Mesothelial cell of epicardium (in vitro differentiated cells): ENCODE measurements around the gene CLSTN2. TPM values are rescaled to one million over a fixed set of nuclear protein-coding genes. Genes with fewer than 3 reads are reported as not detected.

Experiments
- DNase-seq, 2 experiments: peaks; one replicate each; pipeline ENCODE4 v3.0.0; 2021; ENCODE audit warnings: low spot score in 2 of 2; ENCODE audit not compliant: unreplicated experiment in 2 of 2
- H3K27ac Mint-ChIP-seq: 2 replicates; pipeline ENCODE4 v1.8.0; 2021; ENCODE audit warnings: mixed read lengths
- H3K27me3 Mint-ChIP-seq: 2 replicates; pipeline ENCODE4 v1.8.0; 2021; ENCODE audit warnings: low read depth, mixed read lengths
- H3K36me3 Mint-ChIP-seq: 2 replicates; pipeline ENCODE4 v1.8.0; 2021; ENCODE audit warnings: mixed read lengths
- H3K4me1 Mint-ChIP-seq: 2 replicates; pipeline ENCODE4 v1.8.0; 2021; ENCODE audit warnings: mixed read lengths
- H3K4me3 Mint-ChIP-seq: 2 replicates; pipeline ENCODE4 v1.8.0; 2021; ENCODE audit warnings: mild to moderate bottlenecking, moderate library complexity, mixed read lengths
- H3K9me3 Mint-ChIP-seq: 2 replicates; pipeline ENCODE4 v1.8.0; 2021; ENCODE audit warnings: mixed read lengths
- total RNA-seq: library from RNA; stranded (reverse); gene quantifications from 3 replicates; pipeline ENCODE4 v1.2.1, GENCODE V29; 2021
- TF ChIP-seq, protein P1 (sequence below): fragments of 200-600 bp; sonication (generic); IDR thresholded peaks from one replicate; pipeline ENCODE4 v1.5.0; 2021; ENCODE audit warnings: antibody characterized with exemption; ENCODE audit not compliant: unreplicated experiment

CLSTN2 gene
- total RNA-seq, 1 donor from 2014 or later, result 18.2 TPM

DNA sequence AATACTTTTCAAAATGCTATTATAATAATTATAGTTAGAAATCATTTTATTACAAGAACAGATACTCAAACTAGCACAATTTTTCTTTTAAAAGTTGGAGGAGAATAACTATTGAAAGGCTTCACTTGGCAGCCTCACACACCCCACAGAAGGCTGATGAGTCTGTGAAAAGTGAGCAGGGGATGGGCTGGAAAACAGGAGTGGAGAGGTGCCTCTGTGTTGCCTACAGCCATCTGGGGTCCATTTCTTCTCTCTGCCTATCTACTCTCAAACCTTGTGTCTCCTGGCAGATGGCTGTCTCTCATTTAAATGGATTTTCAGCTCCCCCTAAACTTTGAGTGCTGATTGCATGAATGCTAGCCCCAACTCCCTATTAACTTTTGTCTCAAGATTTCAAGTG lies 230.8 kb downstream of the CLSTN2 start:
- no peak for DNase-seq
- Mint-ChIP-seq H3K9me3 (peaks cover 10% of the 10 kb centered on the region), H3K4me1 (peaks cover 14% of the 10 kb centered on the region), H3K27me3 (peaks cover 14% of the 10 kb centered on the region), H3K27ac (no peak overlapping the region), H3K4me3 (no peak overlapping the region), H3K36me3 (no peaks in the 10 kb centered on the region)
- TF ChIP-seq, protein P1, sequence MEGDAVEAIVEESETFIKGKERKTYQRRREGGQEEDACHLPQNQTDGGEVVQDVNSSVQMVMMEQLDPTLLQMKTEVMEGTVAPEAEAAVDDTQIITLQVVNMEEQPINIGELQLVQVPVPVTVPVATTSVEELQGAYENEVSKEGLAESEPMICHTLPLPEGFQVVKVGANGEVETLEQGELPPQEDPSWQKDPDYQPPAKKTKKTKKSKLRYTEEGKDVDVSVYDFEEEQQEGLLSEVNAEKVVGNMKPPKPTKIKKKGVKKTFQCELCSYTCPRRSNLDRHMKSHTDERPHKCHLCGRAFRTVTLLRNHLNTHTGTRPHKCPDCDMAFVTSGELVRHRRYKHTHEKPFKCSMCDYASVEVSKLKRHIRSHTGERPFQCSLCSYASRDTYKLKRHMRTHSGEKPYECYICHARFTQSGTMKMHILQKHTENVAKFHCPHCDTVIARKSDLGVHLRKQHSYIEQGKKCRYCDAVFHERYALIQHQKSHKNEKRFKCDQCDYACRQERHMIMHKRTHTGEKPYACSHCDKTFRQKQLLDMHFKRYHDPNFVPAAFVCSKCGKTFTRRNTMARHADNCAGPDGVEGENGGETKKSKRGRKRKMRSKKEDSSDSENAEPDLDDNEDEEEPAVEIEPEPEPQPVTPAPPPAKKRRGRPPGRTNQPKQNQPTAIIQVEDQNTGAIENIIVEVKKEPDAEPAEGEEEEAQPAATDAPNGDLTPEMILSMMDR, result no peak

- H3K36me3 Mint-ChIP-seq, result no peaks in the 10 kb centered on the region
- TF ChIP-seq, protein P1, result no peak
- H3K4me3 Mint-ChIP-seq, result no peak overlapping the region
- H3K27ac Mint-ChIP-seq, result no peak overlapping the region
- H3K27me3 Mint-ChIP-seq, result peaks cover 13% of the 10 kb centered on the region
- no peak for DNase-seq
- H3K9me3 Mint-ChIP-seq, result peaks cover 10% of the 10 kb centered on the region
- H3K4me1 Mint-ChIP-seq, result peaks cover 7% of the 10 kb centered on the region
These were observed 232.0 kb downstream of the CLSTN2 start for GRCh38 chr3:140166861-140167599.

DNA sequence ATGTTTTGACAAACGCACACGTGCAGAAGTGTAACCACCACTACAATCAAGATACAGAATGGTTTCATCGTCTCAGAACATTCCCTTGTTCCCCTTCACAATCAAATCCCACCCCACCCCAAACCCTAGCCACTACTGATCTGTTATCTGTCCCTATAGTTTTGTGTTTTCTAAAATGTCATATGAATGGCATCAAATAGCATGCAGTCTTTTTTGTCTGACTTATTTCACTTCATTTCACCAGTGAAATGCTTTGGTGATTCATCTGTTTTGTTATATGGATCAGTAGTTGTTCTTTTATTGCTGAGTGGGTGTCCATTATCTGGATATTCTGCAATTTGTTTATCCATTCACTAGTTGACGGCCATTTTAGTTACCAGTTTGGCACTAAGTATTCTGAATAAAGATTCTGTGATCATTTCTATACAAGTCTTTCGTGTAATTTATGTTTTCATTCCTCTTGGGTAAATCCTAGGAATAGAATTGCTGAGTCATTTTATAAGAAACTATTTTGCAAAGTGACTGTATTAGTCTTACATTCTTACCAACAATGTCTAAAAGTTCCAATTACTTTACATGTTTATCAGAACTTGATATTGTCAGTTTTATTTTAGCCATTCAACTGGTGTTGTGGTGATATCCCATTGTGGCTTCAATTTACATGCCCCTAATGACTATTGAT lies 232.8 kb downstream of the CLSTN2 start:
- Mint-ChIP-seq H3K9me3 (peaks cover 10% of the 10 kb centered on the region), H3K4me3 (no peak overlapping the region), H3K27me3 (peaks cover 18% of the 10 kb centered on the region), H3K36me3 (no peaks in the 10 kb centered on the region), H3K27ac (no peak overlapping the region), H3K4me1 (peaks cover under 1% of the 10 kb centered on the region)
- no peak for DNase-seq
- TF ChIP-seq, protein P1, result no peak

DNA sequence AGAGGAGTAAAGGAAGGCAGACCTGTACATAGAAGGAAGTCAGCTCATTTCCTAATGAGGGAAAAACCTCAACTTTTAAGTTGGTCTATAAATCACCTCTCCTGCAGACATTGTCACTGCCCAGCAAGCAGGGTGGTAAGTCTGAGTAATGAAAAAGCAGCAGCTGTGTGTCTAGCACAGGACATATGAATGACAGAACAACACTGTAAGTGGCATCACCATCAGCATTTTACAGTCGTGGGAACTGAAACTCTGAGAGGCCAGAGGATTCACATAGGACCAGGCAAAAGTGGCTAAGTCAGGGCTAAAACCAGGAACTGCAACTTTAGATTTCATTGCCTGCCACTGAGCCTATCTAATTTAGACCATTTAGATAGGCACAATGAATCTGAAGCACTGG lies 235.6 kb downstream of the CLSTN2 start:
- H3K27ac Mint-ChIP-seq, result no peak overlapping the region
- peaks cover 10% of the 10 kb centered on the region for H3K9me3 Mint-ChIP-seq
- no peaks in the 10 kb centered on the region for H3K4me1 Mint-ChIP-seq
- DNase-seq, result no peak
- TF ChIP-seq, protein P1, result no peak
- H3K4me3 Mint-ChIP-seq, result no peak overlapping the region
- H3K36me3 Mint-ChIP-seq, result no peaks in the 10 kb centered on the region
- H3K27me3 Mint-ChIP-seq, result peaks cover 32% of the 10 kb centered on the region

DNA sequence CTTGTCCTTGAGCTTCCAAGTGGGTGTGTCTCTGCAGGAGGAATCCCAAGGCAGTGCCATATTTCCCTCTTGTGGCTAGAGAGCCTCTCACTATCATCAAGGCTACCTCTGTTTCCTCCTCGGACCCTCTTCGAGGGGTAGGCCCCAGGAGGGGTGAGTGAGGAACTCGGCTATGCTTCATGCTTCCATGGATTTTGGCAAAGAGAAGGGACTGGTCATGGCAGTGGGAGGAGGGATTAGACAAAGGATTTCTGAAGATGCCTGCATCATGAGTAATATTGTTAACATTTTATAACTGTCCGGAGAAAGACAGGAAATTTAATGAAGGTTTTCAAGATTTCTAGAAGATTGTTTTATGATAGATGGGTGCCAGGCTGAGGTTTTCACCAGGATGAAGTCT lies 241.5 kb downstream of the CLSTN2 start:
- DNase-seq, result no peak
- H3K36me3 Mint-ChIP-seq, result no peaks in the 10 kb centered on the region
- no peak overlapping the region for H3K27ac Mint-ChIP-seq
- H3K4me1 Mint-ChIP-seq, result peaks cover 38% of the 10 kb centered on the region
- no peak overlapping the region for H3K4me3 Mint-ChIP-seq
- no peaks in the 10 kb centered on the region for H3K9me3 Mint-ChIP-seq
- TF ChIP-seq, protein P1, result no peak
- H3K27me3 Mint-ChIP-seq, result peaks cover 32% of the 10 kb centered on the region
